Stimulated activated CD8-positive, alpha-beta memory T cell treated with anti-CD3 and anti-CD28 coated beads, Interleukin-2, amount 100 ng/mL, for 1 hour (primary cell): ENCODE data around the gene C10orf105.

Source experiments
- DNase-seq, 2 donors: peaks; one replicate each; pipeline ENCODE4 v3.0.0-alpha.2; 2020; ENCODE audit warnings: low read depth in 2 of 2

Gene C10orf105

GRCh38 chr10:71751515-71752224 lies 32.1 kb upstream of the C10orf105 start:
- DNase-seq: no peak

GRCh38 chr10:71750986-71751385 lies 31.4 kb upstream of the C10orf105 start:
- DNase-seq: no peak

GRCh38 chr10:71750124-71750841 lies 30.7 kb upstream of the C10orf105 start:
- DNase-seq: no peak

GRCh38 chr10:71749396-71749795 lies 29.8 kb upstream of the C10orf105 start:
- no peak for DNase-seq

- peak in 1 of 2 donors; percentile 49 for DNase-seq
Observed at GRCh38 chr10:71748671-71749191, 29.2 kb upstream of the C10orf105 start.

GRCh38 chr10:71747551-71748523 lies 28.3 kb upstream of the C10orf105 start:
- no peak for DNase-seq

GRCh38 chr10:71747039-71747531 lies 27.5 kb upstream of the C10orf105 start:
- DNase-seq: no peak

GRCh38 chr10:71746344-71747037 lies 26.9 kb upstream of the C10orf105 start:
- DNase-seq: no peak

GRCh38 chr10:71745664-71746250 lies 26.2 kb upstream of the C10orf105 start:
- DNase-seq: no peak

- DNase-seq: no peak
Observed at GRCh38 chr10:71744897-71745663, 25.5 kb upstream of the C10orf105 start.

- DNase-seq: no peak
Observed at GRCh38 chr10:71743866-71744265, 24.3 kb upstream of the C10orf105 start.

- no peak for DNase-seq
Observed at GRCh38 chr10:71743089-71743838, 23.7 kb upstream of the C10orf105 start.

- DNase-seq: no peak
Observed at GRCh38 chr10:71742301-71743088, 22.9 kb upstream of the C10orf105 start.

- DNase-seq: no peak
Observed at GRCh38 chr10:71741671-71742070, 22.1 kb upstream of the C10orf105 start.

GRCh38 chr10:71741029-71741428 lies 21.5 kb upstream of the C10orf105 start:
- DNase-seq: no peak

- DNase-seq: no peak
Observed at GRCh38 chr10:71740069-71740653, 20.6 kb upstream of the C10orf105 start.

GRCh38 chr10:71739358-71739900 lies 19.9 kb upstream of the C10orf105 start:
- no peak for DNase-seq

- DNase-seq: no peak
Observed at GRCh38 chr10:71737834-71738197, 18.2 kb upstream of the C10orf105 start.
